Activated CD8-positive, alpha-beta memory T cell treated with anti-CD3 and anti-CD28 coated beads for 1 hour (primary cell): ENCODE results near the gene RBM33.
A peak's percentile ranks its signal among the peaks of the same experiment; 100 is the strongest.

Experiments
- DNase-seq, 2 donors: peaks; one replicate each; pipeline ENCODE4 v3.0.0-alpha.2; 2020; ENCODE audit warnings: low read depth in 1 of 2; ENCODE audit errors: extremely low read depth in 1 of 2

The RBM33 gene

DNA sequence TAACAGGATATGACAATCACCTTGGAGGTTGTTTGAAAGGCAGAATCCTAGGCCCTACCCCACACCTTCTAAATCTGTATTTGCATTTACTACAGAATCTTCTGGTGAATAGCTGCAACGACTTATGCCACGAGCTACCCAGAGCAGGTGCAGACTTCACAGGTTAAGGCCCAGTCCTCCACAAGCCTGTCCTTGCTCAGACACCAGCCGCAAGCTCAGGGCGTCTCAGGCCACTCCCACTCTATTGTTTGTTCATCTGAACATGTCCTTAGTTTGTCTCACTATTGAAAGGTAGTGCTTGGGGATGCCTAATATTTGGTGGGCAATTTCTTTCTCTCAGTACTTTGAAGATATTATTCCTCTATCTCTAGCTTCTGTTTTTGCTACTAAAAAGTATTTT, 18.9 kb upstream of the RBM33 start:
- no peak for DNase-seq

DNA sequence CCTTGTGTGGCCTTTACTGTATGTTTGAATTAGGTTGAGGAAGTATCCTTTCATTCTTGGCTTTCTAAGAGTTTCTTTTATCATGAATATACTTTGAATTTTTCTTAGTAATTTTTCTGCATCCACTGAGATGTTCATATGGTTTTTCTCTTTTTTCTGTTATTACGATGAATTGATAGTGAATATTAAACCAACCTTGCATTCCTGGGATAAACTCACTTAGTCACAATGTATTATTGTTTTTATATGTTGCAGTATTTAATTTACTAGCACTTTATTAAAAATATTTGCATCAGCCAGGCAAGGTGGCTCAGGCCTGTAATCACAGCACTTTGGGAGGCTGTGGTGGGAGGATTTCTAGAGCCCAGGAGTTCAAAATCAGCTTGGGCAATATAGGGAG, 15.3 kb upstream of the RBM33 start:
- DNase-seq: no peak

DNA sequence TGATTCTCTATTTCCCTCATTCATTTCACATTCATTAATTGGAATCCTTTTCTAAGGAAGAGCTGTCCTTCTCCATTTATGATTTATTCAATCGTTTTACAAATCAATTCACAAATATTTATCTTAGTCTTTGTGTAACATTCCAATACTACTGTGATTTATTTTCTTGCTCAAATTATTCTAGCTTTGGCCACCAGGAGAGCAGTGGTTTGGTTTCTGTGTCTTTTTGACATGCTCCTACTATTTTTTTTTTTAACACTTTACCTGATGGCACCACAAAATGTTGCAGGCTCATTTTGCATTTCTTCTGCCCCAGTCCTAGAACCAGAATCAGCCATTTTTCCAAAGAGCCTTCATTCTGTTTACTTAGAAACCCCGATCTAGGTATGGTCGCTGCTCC, 13.3 kb upstream of the RBM33 start:
- no peak for DNase-seq

DNA sequence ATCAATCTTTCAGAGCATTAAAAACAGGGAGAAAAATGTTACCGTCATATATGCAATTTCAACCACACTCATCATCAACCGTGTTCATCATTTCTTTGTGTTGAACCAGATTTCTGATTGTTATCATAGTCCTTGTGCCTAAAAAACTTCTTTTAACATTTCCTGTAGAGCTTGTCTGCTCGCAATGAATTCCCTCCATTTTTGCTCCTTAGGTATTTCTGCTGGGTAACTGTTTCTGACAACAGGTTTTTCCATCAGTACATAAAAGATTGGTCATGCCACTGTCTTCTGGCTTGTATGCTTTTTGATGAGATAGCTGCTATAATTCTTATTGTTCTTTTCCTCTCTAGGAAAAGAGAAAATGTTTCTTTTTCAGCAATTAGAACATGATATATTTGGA, 8.6 kb upstream of the RBM33 start:
- no peak for DNase-seq

DNA sequence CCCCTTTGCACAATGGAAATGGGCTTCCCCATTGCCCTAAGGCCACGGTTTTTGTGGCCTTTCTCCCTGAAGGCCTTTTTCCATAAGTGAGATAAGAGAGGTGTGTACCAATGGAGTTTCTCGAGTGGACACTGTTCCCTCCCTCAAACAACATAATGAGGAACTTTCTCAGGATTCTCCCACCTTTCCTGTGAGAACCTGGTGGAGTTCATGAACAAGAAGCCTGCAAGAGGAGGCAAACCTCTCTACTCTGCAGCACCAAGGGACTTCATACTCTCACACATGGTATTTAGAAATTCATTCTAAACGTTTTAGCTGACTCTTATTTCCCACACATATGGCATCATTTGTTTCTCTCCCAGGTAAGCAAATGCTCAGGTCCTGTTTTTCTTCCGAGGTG, 7.3 kb upstream of the RBM33 start:
- DNase-seq: no peak

DNA sequence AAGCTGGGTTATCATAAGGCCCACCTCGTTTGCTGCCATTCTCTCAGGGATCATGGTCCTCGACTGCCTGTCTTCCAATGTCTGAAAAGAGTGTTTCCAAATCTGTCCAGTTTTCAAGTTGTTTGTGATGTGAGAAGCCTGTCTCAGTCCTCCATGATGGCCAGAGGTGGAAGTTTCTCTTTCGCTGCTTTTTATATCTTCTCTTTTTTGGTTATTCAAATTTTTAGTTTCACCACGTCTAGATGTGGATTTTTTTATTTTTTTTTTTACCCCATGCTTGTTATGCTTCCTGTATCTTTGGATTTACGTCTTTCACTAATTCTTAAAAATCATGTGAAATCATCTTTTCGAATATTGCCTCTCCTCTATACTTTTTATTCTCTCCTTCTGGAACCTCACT, 6.1 kb upstream of the RBM33 start:
- DNase-seq: no peak

DNA sequence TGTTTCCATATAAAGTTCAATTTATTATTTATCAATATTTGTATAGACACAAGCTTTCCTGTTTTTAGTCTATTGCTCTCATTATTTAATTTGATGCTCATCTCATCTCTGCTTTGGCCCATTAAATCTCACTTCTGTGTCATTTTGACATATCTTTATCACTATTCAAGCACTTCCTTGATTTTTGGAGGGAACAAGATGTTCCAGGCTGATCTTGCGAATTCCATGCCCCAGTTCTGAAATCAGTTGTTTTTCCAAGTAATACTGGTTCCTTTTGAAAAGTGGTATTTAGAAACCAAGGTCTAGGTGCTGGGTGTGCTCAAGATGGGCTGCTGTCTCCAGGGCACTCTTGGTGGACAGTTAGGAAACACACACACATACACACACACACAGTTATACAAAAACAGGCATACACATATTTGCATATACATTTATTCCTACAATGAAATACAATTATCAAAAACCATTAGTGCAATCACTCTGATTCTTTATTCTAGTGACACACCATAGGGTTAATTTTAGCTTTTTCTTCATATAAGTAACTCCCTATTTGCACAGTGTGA, 4.4 kb upstream of the RBM33 start:
- no peak for DNase-seq

DNA sequence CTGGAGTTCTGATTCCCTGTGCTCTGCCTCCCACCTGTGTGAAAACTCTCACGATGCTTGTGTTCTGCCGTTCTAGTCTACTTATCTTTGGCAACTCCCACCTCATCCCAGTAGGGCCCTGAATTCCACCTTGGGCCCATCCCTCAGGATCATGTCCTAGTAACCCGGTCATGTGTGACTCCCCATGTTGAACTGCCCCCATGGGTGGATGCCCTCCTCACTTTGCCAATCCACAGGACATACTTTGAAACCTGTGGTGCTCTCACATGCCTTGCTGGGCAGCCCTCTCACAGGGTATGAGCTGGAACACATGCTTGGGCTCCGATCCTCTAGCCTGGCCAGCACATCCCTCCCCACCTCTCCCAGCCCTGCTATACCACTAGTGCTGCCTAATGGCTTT, 3.8 kb upstream of the RBM33 start:
- no peak for DNase-seq

DNA sequence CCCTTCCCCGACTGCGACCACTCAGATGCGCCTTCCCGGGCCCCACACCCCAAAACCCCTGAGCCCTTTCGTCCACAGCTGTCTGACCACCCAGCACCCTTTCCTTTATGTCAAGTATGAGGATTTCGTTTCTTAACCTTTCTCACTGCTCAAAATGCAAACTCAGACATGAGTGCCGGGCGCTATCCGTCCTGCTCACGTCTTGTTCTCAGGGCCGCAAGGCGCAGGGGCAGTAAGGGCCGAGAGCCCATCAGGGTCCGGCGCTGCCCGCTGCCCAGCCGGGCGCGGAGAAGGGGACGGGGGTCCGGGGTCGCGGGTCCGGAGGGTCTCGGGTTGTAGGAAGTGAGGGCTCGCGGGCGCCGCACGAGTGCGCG, 670 bp upstream of the RBM33 start:
- DNase-seq: no peak

DNA sequence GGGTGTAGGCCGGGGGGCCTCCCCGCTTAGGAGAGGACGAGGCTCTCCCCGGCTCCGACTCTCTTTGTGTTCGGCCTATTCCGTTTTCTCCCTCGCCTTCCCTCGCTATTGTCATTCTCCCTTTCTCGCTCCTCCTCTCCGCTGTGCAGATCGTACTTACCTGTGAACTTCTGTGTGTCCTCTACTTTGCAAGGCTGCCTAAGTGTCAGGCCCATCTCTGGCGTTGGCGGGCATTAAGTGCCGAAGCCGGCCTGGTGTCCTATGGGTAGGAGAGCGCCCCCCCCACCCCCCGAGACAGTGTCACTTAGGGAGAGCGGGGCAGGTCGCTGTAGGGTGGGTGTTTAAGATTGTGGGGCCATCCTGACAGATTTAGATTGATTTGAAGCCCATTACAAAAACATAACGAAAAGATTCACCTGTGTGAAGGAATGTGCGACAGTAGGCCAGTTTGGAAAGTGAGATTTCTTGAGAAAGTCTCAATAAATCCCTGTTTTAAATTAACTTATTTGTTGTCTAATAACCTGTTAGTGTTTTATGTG, 579 bp downstream of the RBM33 start:
- peak in 1 of 2 donors; percentile 8 for DNase-seq

DNA sequence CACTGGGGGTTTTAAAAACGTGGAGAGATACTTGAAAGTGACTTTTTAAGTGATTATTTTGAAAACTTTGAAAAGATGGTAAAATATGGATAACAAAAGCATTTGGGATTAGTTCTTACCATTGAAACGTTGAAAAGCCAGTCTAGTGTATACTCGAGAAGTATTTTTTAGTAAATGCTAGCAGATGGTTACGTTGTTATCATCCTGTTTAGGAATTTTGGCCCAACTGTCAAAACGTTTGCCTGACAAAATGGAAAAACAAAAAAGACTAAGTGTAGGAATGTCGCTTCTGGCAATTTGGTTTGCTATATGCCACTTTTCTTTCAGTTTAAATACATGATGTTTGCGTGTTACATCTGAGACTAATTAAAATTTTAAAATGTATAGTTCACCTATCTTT, 1.2 kb downstream of the RBM33 start:
- DNase-seq: no peak

DNA sequence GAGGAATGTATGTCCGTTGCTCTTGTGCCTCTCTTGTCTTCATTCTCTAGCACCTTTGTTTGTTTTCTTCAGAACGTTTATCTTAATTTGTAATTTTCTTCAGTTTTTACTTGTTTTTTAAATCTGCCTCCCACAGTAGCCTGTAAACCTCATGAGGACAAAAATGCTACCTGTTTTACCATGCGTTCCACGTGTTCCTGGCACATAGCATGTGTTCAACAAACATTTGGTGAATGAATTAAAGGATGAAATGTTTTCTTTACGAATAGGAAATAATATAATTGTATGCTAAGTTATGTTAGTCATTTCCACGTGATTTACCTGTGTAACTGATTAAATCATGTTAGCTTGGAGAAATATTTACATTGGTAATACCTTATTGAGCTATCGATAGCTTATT, 2.2 kb downstream of the RBM33 start:
- DNase-seq: no peak

DNA sequence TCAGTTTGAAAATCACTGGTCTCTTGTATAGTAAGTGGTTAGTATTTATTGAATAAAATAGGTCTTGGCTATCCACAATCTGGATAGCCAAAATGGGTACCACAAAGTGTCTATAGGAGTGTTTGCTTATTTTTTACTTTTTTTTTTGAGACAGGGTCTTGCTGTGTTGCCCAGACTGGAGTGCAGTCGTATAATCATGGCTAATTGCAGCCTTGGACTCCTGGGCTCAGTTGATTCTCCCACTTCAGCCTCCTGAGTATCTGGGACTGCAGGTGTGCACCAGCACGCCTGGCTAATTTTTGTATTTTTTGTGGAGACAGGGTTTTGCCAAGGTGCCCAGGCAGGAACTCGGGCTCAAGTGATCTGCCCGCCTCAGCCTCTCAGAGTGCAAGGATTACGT, 2.8 kb downstream of the RBM33 start:
- DNase-seq: no peak

DNA sequence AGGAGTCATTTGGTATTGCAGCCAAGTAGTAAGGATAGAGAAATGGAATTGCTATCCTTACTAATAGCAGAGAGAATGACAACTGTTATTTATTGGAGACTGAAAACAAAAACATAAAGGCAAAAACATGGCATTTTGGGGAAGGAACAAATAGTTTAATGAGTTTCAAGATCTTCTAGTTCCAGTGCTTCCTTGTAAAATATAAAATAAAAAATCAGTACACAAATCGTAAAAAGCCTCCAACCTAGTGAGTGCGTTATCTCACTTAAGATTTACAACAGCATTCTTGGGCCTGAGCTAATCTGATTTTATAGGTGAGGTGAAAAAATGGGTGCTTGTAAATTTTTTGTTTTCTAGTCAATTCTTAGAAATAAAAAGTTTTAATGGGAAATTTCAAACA, 3.3 kb downstream of the RBM33 start:
- no peak for DNase-seq

DNA sequence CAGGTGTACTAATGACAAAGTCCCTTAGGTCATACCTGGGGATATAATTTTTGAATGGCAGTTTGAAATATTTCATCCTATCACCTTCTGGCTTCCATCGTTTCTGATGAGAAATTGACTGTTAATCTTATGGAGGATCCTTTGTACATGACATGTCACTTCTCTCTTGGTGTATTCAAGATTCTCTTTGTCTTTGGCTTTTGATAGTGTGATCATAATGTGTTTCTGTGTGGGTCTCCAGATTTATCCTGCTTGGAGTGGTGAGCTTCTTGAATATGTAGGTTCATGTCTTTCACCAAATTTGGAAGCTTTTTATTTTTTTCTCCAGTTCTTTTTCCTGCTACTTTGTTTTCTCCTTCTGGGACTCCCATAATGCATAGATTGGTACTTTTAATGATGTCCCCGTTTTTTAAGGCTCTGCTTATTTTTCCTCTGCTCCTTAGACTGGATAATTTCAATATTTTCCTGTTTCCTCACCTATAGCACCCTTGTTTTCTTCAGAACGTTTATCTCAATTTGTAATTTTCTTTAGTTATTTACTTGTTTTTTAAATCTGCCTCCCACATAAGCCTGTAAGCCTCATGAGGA, 4.4 kb downstream of the RBM33 start:
- DNase-seq: no peak

DNA sequence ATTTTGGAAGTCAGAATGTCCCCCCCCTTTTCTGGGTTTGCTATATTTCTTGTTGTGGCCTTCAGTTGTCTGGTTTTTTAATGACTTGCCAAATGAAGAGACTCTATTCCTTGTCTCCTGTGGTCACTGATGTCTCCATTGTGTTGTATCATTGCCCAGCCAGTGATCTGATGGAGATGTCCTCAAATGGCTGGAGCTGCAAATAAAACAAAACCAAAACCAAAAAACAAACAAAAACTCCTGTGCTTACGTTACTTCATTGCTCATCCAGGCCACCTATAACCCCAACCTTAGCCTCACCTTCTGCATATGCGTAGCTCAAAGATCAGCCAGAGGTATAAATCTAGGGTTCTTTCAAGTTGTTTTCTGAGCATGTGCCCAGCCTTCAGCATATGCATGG, 5.1 kb downstream of the RBM33 start:
- DNase-seq: no peak

DNA sequence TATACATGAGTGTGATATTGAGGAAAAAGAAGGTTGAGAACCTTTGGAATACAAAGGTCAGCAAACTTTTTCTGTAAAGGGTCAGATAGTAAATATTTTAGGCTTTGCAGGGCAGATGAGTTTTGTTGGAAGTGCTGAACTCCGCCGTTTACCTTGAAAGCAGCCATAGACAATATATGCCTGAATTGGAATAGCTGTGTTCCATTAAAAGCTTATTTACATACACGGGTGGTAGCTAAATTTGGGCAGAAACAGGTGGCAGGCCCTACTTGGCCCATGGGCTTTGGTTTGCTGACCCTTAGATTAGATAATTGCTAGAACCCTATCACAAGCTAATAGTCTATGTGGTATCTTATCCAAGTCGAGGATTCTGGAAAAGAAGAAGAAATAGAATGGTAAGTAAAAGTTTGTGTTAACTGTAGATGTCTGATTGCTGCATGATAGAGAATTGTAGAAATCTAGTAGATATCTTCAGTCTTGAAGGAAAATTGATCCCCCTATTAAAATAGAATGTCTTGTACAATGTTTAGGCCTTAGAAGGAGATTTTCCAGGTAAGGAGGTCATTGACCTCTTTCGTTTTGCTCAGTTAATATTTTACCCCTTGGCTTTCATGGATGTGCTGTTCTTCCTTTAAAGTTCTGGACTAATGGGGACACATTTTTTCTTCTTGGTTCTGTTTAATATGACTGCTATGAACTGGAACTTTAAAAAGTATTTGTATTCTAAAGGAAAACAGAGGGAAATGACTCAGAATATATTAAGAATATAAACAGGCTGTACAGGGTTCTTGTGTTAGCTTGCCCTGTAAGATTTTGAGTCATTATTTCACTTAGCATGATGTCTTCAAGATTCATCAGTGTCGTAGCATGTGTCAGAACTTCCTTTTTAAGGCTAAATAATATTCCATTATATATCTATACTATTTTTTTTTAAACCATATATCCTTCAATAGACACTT, 8.0 kb downstream of the RBM33 start:
- DNase-seq: no peak

DNA sequence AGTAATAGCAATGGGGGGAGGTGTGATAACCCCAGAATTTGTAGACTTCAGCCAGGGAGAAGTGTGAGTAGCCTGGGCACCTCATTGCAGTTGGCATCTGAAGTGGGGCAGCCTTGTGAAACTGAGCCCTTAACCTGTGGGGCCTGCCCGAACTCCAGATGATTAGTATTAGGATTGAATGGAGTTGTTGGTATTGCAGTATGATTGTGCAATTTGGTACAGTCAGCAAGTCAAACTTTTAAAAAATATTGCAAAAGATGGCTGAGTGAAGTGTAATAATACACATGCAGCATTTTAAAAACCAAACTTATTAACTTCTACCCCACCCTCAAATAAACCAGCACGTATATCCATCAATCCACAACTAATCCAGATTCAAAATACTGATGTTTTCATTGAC, 9.3 kb downstream of the RBM33 start:
- DNase-seq: no peak

DNA sequence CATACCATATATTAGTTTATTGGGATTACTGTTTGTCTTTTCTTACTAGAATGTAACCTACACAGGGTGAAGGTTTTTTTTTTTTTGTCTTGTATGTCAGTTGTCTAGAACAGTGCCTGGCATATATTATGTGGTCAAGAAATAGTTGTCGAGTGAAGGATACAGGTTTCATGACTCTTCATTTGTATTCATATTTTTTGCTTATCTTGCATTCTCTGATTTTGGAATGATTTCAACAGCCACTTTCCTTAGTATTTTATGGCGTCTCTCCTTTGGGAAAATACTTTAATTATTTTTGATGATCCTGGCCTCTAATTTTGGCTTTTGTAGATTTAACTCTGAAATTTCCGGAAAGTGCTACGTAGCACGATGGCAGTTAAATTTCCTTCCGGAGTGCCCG, 12.4 kb downstream of the RBM33 start:
- DNase-seq: no peak

DNA sequence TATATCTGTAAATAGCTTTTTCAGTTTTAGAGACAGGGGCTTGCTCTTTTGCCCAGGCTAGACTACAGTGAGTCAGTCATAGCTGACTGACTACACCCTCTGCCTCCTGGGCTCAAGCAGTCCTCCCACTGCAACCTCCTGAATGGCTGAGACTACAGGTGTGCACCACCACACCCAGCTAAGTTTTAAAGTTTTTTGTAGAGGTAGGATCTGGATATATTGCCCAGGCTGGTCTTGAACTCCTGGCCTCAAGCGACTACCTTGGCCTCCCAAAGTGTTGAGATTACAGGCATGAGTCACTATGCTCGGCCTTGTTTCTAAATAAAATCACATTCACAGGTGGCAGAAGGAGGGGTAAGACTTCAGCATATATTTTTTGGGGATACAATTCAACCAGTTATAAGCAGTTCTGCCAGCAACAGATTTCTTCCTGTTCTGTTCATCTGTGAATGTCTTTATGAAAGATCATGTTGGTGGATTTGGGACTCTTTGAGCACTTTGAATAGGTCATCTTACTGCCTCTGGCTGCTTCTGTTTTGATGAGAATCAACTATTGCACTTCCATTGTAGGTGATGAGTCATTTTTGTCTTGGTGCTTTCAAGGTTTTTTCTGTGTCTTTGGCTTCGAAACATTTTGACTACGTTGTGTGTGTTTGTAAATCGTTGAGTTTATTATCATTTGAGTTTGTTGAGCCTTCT, 15.7 kb downstream of the RBM33 start:
- DNase-seq: no peak

DNA sequence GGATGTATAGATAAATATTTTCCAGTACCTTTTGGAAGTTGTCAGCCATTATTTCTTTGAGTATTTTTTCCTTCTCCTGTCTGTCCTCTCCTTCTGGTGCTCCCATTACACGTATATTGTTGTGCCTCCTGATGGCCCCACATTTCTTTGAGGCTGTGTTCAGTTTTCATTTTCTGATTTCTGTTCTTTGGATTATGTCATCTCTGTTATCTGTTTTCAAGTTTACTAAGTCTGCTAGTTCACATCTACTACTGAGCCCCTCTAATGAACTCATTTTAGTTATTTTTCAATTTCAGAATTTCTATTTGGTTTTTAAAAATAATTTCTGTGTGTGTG, 16.3 kb downstream of the RBM33 start:
- DNase-seq: no peak
